OCI-LY3 (cell line): ENCODE data around the gene CTDSPL.

Experiments
- EZH2phosphoT487 ChIP-seq: fragments of 200-600 bp; shearing (Covaris generic); IDR thresholded peaks from 2 replicates; pipeline ENCODE4 v1.6.1; 2018; ENCODE audit warnings: antibody characterized with exemption, mixed run types, low read depth
- TF ChIP-seq, protein P1 (sequence below): fragments of 200-600, 300-600 bp; sonication (generic); IDR thresholded peaks from 2 replicates; pipeline ENCODE4 v1.5.1; 2014; ENCODE audit warnings: antibody characterized with exemption, low read length, low read depth

DNA sequence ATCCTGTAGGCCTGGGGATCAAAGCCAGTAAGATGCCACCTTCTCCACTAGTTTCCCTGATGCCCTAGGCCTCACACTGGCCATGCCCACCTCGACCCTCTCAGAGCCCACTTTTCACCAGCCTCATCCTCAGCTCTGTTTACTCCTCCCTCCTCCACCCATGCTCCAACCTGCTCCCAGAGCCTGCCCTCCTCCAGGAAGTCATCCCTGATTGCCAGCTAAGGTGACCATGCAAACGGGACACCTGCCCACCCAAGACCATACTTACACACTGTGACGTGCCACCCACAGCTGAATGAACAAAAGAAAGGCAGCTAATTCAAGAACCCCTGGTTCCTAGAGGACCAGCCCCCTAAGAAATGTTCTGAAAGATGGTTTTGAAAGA is 158.7 kb downstream of the CTDSPL start:
- no peak for TF ChIP-seq EZH2phosphoT487
- TF ChIP-seq, protein P1, sequence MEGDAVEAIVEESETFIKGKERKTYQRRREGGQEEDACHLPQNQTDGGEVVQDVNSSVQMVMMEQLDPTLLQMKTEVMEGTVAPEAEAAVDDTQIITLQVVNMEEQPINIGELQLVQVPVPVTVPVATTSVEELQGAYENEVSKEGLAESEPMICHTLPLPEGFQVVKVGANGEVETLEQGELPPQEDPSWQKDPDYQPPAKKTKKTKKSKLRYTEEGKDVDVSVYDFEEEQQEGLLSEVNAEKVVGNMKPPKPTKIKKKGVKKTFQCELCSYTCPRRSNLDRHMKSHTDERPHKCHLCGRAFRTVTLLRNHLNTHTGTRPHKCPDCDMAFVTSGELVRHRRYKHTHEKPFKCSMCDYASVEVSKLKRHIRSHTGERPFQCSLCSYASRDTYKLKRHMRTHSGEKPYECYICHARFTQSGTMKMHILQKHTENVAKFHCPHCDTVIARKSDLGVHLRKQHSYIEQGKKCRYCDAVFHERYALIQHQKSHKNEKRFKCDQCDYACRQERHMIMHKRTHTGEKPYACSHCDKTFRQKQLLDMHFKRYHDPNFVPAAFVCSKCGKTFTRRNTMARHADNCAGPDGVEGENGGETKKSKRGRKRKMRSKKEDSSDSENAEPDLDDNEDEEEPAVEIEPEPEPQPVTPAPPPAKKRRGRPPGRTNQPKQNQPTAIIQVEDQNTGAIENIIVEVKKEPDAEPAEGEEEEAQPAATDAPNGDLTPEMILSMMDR, result no peak
